IPS-18c (cell line): ENCODE data around the gene FAM240B.

Experiments
- H3K4me3 ChIP-seq: 2 replicates; pipeline ENCODE4 v1.7.0; 2013; ENCODE audit warnings: low read depth, mild to moderate bottlenecking, low read length, moderate library complexity; ENCODE audit not compliant: insufficient read depth
- H3K9me3 ChIP-seq: one replicate; pipeline ENCODE4 v1.6.1; 2013; ENCODE audit warnings: mild to moderate bottlenecking, low read length, moderate library complexity; ENCODE audit not compliant: control insufficient read depth, insufficient read depth

The FAM240B gene

GRCh38 chr9:38720083-38720745, at the start of gene FAM240B:
Gene FAM240B, minus strand, starts transcription at chr9:38720133. Its CDS starts 16,134 bp downstream, at chr9:38703999.
- H3K9me3 ChIP-seq: no peaks in the 10 kb centered on the region
- H3K4me3 ChIP-seq: no peak within 1 kb of the TSS

- H3K4me3 ChIP-seq: no peak overlapping the region
- H3K9me3 ChIP-seq: no peaks in the 10 kb centered on the region
These were observed 48.4 kb upstream of the FAM240B start for GRCh38 chr9:38768351-38768761.

- Histone ChIP-seq H3K4me3 (no peak overlapping the region), H3K9me3 (no peaks in the 10 kb centered on the region)
These were observed 45.2 kb upstream of the FAM240B start for GRCh38 chr9:38765101-38765500.

- no peak overlapping the region for H3K4me3 ChIP-seq
- no peaks in the 10 kb centered on the region for H3K9me3 ChIP-seq
These were observed 42.1 kb upstream of the FAM240B start for GRCh38 chr9:38761999-38762398.

- Histone ChIP-seq H3K9me3 (no peaks in the 10 kb centered on the region), H3K4me3 (no peak overlapping the region)
These were observed 41.4 kb upstream of the FAM240B start for GRCh38 chr9:38761339-38761738.

GRCh38 chr9:38756702-38757101, 36.8 kb upstream of the FAM240B start:
- no peak overlapping the region for H3K4me3 ChIP-seq

GRCh38 chr9:38747941-38748340, 28.0 kb upstream of the FAM240B start:
- H3K9me3 ChIP-seq: no peaks in the 10 kb centered on the region
- no peak overlapping the region for H3K4me3 ChIP-seq

More at GRCh38 chr9:38756702-38757101, 36.8 kb upstream of the FAM240B start:
- H3K9me3 ChIP-seq: no peaks in the 10 kb centered on the region

- no peaks in the 10 kb centered on the region for H3K9me3 ChIP-seq
- H3K4me3 ChIP-seq: no peak overlapping the region
These were observed 27.1 kb upstream of the FAM240B start for GRCh38 chr9:38747067-38747466.

GRCh38 chr9:38746303-38746702, 26.4 kb upstream of the FAM240B start:
- no peaks in the 10 kb centered on the region for H3K9me3 ChIP-seq

GRCh38 chr9:38744484-38744883, 24.6 kb upstream of the FAM240B start:
- Histone ChIP-seq H3K9me3 (no peaks in the 10 kb centered on the region), H3K4me3 (no peak overlapping the region)

More at GRCh38 chr9:38746303-38746702, 26.4 kb upstream of the FAM240B start:
- no peak overlapping the region for H3K4me3 ChIP-seq

- no peaks in the 10 kb centered on the region for H3K9me3 ChIP-seq
- H3K4me3 ChIP-seq: no peak overlapping the region
These were observed 17.3 kb upstream of the FAM240B start for GRCh38 chr9:38737246-38737645.

GRCh38 chr9:38734831-38735230, 14.9 kb upstream of the FAM240B start:
- H3K4me3 ChIP-seq: no peak overlapping the region
- no peaks in the 10 kb centered on the region for H3K9me3 ChIP-seq

GRCh38 chr9:38733503-38733902, 13.6 kb upstream of the FAM240B start:
- no peaks in the 10 kb centered on the region for H3K9me3 ChIP-seq
- no peak overlapping the region for H3K4me3 ChIP-seq

GRCh38 chr9:38732885-38733284, 13.0 kb upstream of the FAM240B start:
- Histone ChIP-seq H3K4me3 (no peak overlapping the region), H3K9me3 (no peaks in the 10 kb centered on the region)

- no peak overlapping the region for H3K4me3 ChIP-seq
- H3K9me3 ChIP-seq: no peaks in the 10 kb centered on the region
These were observed 7.6 kb upstream of the FAM240B start for GRCh38 chr9:38727497-38728001.

- Histone ChIP-seq H3K4me3 (no peak overlapping the region), H3K9me3 (no peaks in the 10 kb centered on the region)
These were observed 4.8 kb upstream of the FAM240B start for GRCh38 chr9:38724754-38725153.

GRCh38 chr9:38718148-38718547, 1.8 kb downstream of the FAM240B start:
- no peaks in the 10 kb centered on the region for H3K9me3 ChIP-seq

GRCh38 chr9:38715684-38716083, 4.2 kb downstream of the FAM240B start:
- Histone ChIP-seq H3K9me3 (no peaks in the 10 kb centered on the region), H3K4me3 (no peak overlapping the region)

More at GRCh38 chr9:38718148-38718547, 1.8 kb downstream of the FAM240B start:
- H3K4me3 ChIP-seq: no peak overlapping the region

GRCh38 chr9:38713426-38713825, 6.5 kb downstream of the FAM240B start:
- H3K4me3 ChIP-seq: no peak overlapping the region
- H3K9me3 ChIP-seq: no peaks in the 10 kb centered on the region
